ENCODE measurements around the gene SMIM38. TPM values are rescaled to one million over a fixed set of nuclear protein-coding genes. Genes with fewer than 3 reads are reported as not detected.

Gene SMIM38
- total and polyA plus RNA-seq, 2 of the 4 experiments (the other 2 are of a cell fraction): under 0.01 to 0.05 TPM

GRCh38 chr11:69114362-69114761 is 41.4 kb upstream of the SMIM38 start:
- Histone ChIP-seq H4K20me1 (ENCODE audit: insufficient read depth, low read length) (no peaks in the 10 kb centered on the region), H4K5ac (ENCODE audit: low read depth, low read length) (no peak overlapping the region), H3K4me1 (ENCODE audit: control insufficient read depth, insufficient read depth, low read length) (peaks cover 4% of the 10 kb centered on the region; the same call in 1 of the 2 replicates), H2BK20ac (ENCODE audit: low read depth, low read length) (no peak overlapping the region), H3K9me1 (ENCODE audit: insufficient read depth, low read length) (no peaks in the 10 kb centered on the region), H2BK120ac (ENCODE audit: low read depth, low read length) (no peak overlapping the region), H3K4me3 (ENCODE audit: insufficient read depth, low read depth, low read length) (no peak overlapping the region), H3K56ac (ENCODE audit: extremely low read depth, insufficient read depth, low read length) (no peak overlapping the region), H2BK5ac (ENCODE audit: low read depth, low read length, poor library complexity, severe bottlenecking) (no peak overlapping the region), H3K9ac (ENCODE audit: low read depth, low read length) (no peak overlapping the region), H4K8ac (ENCODE audit: low read depth in 2 of 2, low read length in 2 of 2) (no peak overlapping the region), H3K14ac (replicated peaks; ENCODE audit: low read depth, low read length) (no peak overlapping the region), H3K4ac (ENCODE audit: low read depth, low read length) (no peak overlapping the region), H3K9me3 (ENCODE audit: control insufficient read depth, insufficient read depth, low read length) (peaks cover 3% of the 10 kb centered on the region), H3K27me3 (ENCODE audit: control insufficient read depth, insufficient read depth, low read length) (peaks cover 14% of the 10 kb centered on the region; the same call in 1 of the 2 replicates), H4K91ac (ENCODE audit: insufficient read depth, low read depth, low read length) (no peak overlapping the region), H3K36me3 (ENCODE audit: control insufficient read depth, insufficient read depth, low read length) (no peaks in the 10 kb centered on the region), H3K4me2 (ENCODE audit: low read depth, low read length) (no peak overlapping the region), H2AK9ac (replicated peaks; ENCODE audit: low read depth, low read length, poor library complexity) (no peak overlapping the region), H3K79me1 (ENCODE audit: low read depth in 1 of 2, low read length in 2 of 2) (no peaks in the 10 kb centered on the region), H2AK5ac (ENCODE audit: low read depth, low read length) (no peak overlapping the region), H2BK15ac (ENCODE audit: low read depth, low read length) (no peak overlapping the region), H3K27ac (ENCODE audit: insufficient read depth, low read length) (no peak overlapping the region), H3K23ac (ENCODE audit: low read depth, low read length) (no peak overlapping the region), H2AFZ (replicated peaks; ENCODE audit: low read length, poor library complexity) (no peak overlapping the region), H3K18ac (ENCODE audit: low read depth, low read length) (no peak overlapping the region)
- intact Hi-C loops (cut with micrococcal nuclease): no loop called here
- DNase-seq (no peak), ATAC-seq (ENCODE audit: low read depth) (no peak)
- ChIA-PET POLR2A (ENCODE audit: unreplicated experiment) (no interaction called here), CTCF (interaction anchor here (2.1 kb wide), 1 partner anchor 13 kb away, joined by 5 read pairs; no protein-coding TSS in a partner anchor)
- no peak for TF ChIP-seq NFE2L2 (IDR thresholded peaks at IDR 0.05; ENCODE audit: low read depth, low read length)
- TF ChIP-seq USF2 (IDR thresholded peaks at IDR 0.05; ENCODE audit: low read depth, low read length): no peak
- TF ChIP-seq CEBPB (IDR thresholded peaks at IDR 0.05; ENCODE audit: low read depth, low read length): no peak
- no peak for TF ChIP-seq RFX5 (IDR thresholded peaks at IDR 0.05; ENCODE audit: low read depth, low read length)
- TF ChIP-seq MXI1 (IDR thresholded peaks at IDR 0.05; ENCODE audit: borderline replicate concordance, low read depth, low read length): no peak
- no peak for TF ChIP-seq RCOR1 (IDR thresholded peaks at IDR 0.05; ENCODE audit: insufficient replicate concordance, low read length)
- TF ChIP-seq, protein P1, sequence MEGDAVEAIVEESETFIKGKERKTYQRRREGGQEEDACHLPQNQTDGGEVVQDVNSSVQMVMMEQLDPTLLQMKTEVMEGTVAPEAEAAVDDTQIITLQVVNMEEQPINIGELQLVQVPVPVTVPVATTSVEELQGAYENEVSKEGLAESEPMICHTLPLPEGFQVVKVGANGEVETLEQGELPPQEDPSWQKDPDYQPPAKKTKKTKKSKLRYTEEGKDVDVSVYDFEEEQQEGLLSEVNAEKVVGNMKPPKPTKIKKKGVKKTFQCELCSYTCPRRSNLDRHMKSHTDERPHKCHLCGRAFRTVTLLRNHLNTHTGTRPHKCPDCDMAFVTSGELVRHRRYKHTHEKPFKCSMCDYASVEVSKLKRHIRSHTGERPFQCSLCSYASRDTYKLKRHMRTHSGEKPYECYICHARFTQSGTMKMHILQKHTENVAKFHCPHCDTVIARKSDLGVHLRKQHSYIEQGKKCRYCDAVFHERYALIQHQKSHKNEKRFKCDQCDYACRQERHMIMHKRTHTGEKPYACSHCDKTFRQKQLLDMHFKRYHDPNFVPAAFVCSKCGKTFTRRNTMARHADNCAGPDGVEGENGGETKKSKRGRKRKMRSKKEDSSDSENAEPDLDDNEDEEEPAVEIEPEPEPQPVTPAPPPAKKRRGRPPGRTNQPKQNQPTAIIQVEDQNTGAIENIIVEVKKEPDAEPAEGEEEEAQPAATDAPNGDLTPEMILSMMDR (conservative IDR thresholded peaks at IDR 0.05; ENCODE audit: low read depth, low read length): no peak
- no peak for TF ChIP-seq MAZ (IDR thresholded peaks at IDR 0.05; ENCODE audit: borderline replicate concordance, low read depth, low read length)
- no peak for TF ChIP-seq ELK1 (IDR thresholded peaks at IDR 0.05; ENCODE audit: borderline replicate concordance, low read depth, low read length)
- TF ChIP-seq POLR2A (IDR thresholded peaks at IDR 0.05; ENCODE audit: low read depth, low read length): no peak
- no peak for TF ChIP-seq SMC3 (IDR thresholded peaks at IDR 0.05; ENCODE audit: low read depth, low read length)
- no peak for TF ChIP-seq RAD21 (IDR thresholded peaks at IDR 0.05; ENCODE audit: low read length)
- WGBS, 2 experiments (ENCODE audit: extremely low coverage in 2 of 2, insufficient read length in 1 of 2): 70% methylated on average over 2 of the region's 6 CpGs; no CpG with 5 or more reads in 1 of the 2 experiments
- in situ Hi-C loops (cut with MboI; ENCODE audit: low sequenced_read_pairs): loop anchor here (25.0 kb wide), 1 partner anchor 1073 kb away; no protein-coding TSS in a partner anchor
- dilution Hi-C loops (cut with HindIII; ENCODE audit: low sequenced_read_pairs, unreplicated experiment): no loop called here
- no TSS peak for BruUV-seq (replicated peaks)

Measured in IMR-90 (cell line).